Fibroblast of lung (primary cell): Measurements from ENCODE around the gene CAMK1D. TPM values are rescaled to one million over a fixed set of nuclear protein-coding genes. Genes with fewer than 3 reads are reported as not detected.

Experiments
- DNase-seq, 2 donors: peaks; one replicate each; pipeline versions ENCODE4 v3.0.0 to v3.0.0-alpha.2; 2010; ENCODE audit warnings: low read depth in 2 of 2
- H2AFZ ChIP-seq: 2 replicates; pipeline ENCODE4 v1.5.1; 2012; ENCODE audit warnings: low read length, control low read depth, inconsistent platforms
- H3K27ac ChIP-seq: 2 replicates; pipeline ENCODE4 v1.5.1; 2011; ENCODE audit warnings: low read length, control low read depth; ENCODE audit not compliant: insufficient read depth
- H3K27me3 ChIP-seq: 2 replicates; pipeline ENCODE4 v1.5.1; 2011; ENCODE audit warnings: mild to moderate bottlenecking, low read length; ENCODE audit not compliant: control insufficient read depth, insufficient read depth
- H3K36me3 ChIP-seq: 2 replicates; pipeline ENCODE4 v1.5.1; 2011; ENCODE audit warnings: low read length; ENCODE audit not compliant: control insufficient read depth, insufficient read depth
- H3K4me1 ChIP-seq: 2 replicates; pipeline ENCODE4 v1.5.1; 2011; ENCODE audit warnings: low read length; ENCODE audit not compliant: control insufficient read depth, insufficient read depth; ENCODE audit errors: extremely low read depth
- H3K4me2 ChIP-seq: 2 replicates; pipeline ENCODE4 v1.5.1; 2011; ENCODE audit warnings: low read length, control low read depth; ENCODE audit not compliant: insufficient read depth; ENCODE audit errors: extremely low read depth
- H3K4me3 ChIP-seq, 4 experiments: fragments of 200-600 bp in 1 of 4; sonication (generic) in 1 of 4; replicated peaks in 1 of 4; 2 replicates each; pipeline ENCODE4 v1.5.1; 2011 to 2016; ENCODE audit warnings: low read length in 4 of 4, low read depth in 3 of 4, mild to moderate bottlenecking in 3 of 4, control low read depth in 2 of 4, inconsistent platforms in 1 of 4, mixed read lengths in 1 of 4; ENCODE audit not compliant: insufficient read depth in 1 of 4; ENCODE audit errors: control extremely low read depth in 1 of 4
- H3K79me2 ChIP-seq: 2 replicates; pipeline ENCODE4 v1.5.1; 2012; ENCODE audit warnings: mild to moderate bottlenecking, low read length, inconsistent platforms; ENCODE audit not compliant: control insufficient read depth, insufficient read depth
- H3K9ac ChIP-seq: 2 replicates; pipeline ENCODE4 v1.5.1; 2011; ENCODE audit warnings: mild to moderate bottlenecking, low read length, control low read depth; ENCODE audit not compliant: insufficient read depth
- H3K9me3 ChIP-seq: 2 replicates; pipeline ENCODE4 v1.5.1; 2012; ENCODE audit warnings: low read depth, low read length; ENCODE audit not compliant: control insufficient read depth, insufficient read depth
- H4K20me1 ChIP-seq: 2 replicates; pipeline ENCODE4 v1.5.1; 2011; ENCODE audit warnings: low read length; ENCODE audit not compliant: control insufficient read depth, insufficient read depth; ENCODE audit errors: extremely low read depth
- CTCF ChIP-seq, 2 donors: IDR thresholded peaks in 1 of 2; conservative IDR thresholded peaks in 1 of 2; 1 replicate in 1 of 2; 2 replicates in 1 of 2; pipeline ENCODE4 v1.5.1; 2011 to 2012; ENCODE audit warnings: low read length in 2 of 2, control low read depth in 1 of 2, inconsistent platforms in 1 of 2, low read depth in 1 of 2, mild to moderate bottlenecking in 1 of 2
- EZH2 ChIP-seq: IDR thresholded peaks from 2 replicates; pipeline ENCODE4 v1.5.1; 2012; ENCODE audit warnings: low read length, control low read depth, mild to moderate bottlenecking; ENCODE audit errors: missing control alignments
- polyA plus RNA-seq, 2 donors: library from polyadenylated mRNA; depleted of rRNA in 1 of 2; stranded (reverse) in 1 of 2; unstranded in 1 of 2; fragments of >200 nt; gene quantifications; 2 replicates each; pipeline ENCODE4 v1.2.1, GENCODE V29; 2011 to 2012; ENCODE audit warnings: missing spikeins in 1 of 2
- total RNA-seq: library from RNA; depleted of rRNA; stranded (reverse); fragments of >200 nt; gene quantifications from 2 replicates; pipeline ENCODE4 v1.2.1, GENCODE V29; 2014

The CAMK1D gene
- total and polyA plus RNA-seq, 2 donors (not counting 1 experiment from before 2014, with no cell fraction given) = 2.3 TPM

DNA sequence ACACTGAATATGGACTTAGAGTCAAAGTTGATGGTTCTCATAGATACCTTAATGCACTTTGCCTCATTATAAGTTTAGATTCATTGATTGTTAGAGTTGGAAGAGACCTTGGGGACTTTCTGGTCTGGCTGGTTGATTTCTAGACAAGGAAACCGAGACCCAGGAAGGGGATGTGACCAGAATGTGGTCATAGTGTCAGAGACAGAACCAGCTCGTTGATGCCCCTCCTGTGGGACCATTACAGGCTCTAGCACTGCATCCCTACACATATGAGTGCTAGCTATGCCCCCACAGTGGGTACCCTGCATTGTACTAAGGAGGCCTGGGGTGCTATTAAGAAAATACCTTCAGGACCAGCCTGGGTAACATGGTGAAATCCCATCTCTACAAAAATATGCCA lies 306.6 kb downstream of the CAMK1D start:
- Histone ChIP-seq H3K27ac (no peak overlapping the region), H3K27me3 (no peaks in the 10 kb centered on the region), H3K4me2 (no peak overlapping the region), H3K4me1 (no peaks in the 10 kb centered on the region), H3K9me3 (no peaks in the 10 kb centered on the region), H3K9ac (no peak overlapping the region), H2AFZ (no peak overlapping the region), H3K4me3 (no peak overlapping the region), H3K36me3 (no peaks in the 10 kb centered on the region), H4K20me1 (no peaks in the 10 kb centered on the region), H3K79me2 (no peaks in the 10 kb centered on the region)
- TF ChIP-seq EZH2 (no peak), CTCF (conservative IDR thresholded peaks at IDR 0.05 in 1 of 2, IDR thresholded peaks at IDR 0.05 in 1 of 2; ENCODE audit: low read depth in 1 of 2, low read length in 2 of 2) (no peak)
- no peak for DNase-seq

DNA sequence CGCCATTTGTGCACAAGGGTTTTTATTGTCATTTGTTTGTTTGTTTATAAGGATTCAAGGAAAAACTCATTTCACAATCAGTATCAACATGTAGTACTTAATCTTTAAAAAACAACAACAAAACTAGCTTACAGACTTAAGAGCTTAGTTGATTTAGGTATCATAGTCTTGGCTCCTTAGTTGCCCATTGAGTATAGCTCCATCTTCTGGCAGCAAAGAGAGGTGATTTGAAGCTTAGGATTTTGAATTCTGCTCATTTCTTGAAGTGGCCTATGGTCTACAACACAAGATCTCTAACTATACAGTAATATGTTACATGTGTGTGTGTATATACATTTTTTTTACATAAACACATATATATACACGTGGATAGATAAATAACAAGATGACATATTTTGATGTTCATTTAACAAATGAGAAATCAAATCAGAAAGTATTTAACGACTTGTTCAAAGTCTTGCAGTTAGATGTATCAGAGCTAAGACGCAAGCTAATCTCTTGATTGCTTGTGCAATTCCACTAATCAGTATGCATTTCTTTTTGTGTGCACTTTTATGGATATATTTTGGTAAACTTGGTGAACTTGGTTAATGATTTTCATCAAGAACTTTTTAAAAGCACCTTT lies 307.3 kb downstream of the CAMK1D start:
- peak; percentile 52 to 78 for TF ChIP-seq CTCF (conservative IDR thresholded peaks at IDR 0.05 in 1 of 2, IDR thresholded peaks at IDR 0.05 in 1 of 2; ENCODE audit: low read depth in 1 of 2, low read length in 2 of 2)
- TF ChIP-seq EZH2 = no peak
- Histone ChIP-seq H3K27ac (no peak overlapping the region), H3K27me3 (no peaks in the 10 kb centered on the region), H3K36me3 (no peaks in the 10 kb centered on the region), H3K9me3 (no peaks in the 10 kb centered on the region), H2AFZ (no peak overlapping the region), H3K4me2 (no peak overlapping the region), H3K4me3 (no peak overlapping the region), H3K9ac (no peak overlapping the region), H3K79me2 (no peaks in the 10 kb centered on the region), H4K20me1 (no peaks in the 10 kb centered on the region), H3K4me1 (no peaks in the 10 kb centered on the region)
- DNase-seq = peak; percentile 66 to 81

DNA sequence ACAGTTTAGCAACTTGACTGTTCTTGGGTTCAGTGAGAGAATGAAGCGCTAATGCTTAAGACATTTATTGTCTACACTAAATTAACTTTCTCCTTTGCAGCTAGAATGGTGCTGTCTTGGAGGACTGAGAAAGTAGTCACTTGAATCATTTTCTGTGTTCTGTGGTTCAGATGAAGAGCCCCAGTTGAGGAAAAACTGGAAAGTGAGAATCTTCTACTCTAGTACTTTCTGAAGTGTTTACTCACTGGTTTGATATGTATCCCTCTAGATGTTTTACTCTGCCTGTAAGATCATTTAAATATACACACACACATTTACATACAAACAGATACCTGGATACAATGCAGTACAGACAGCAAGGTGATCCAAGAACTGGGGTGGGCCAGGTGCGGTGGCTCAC lies 308.1 kb downstream of the CAMK1D start:
- no peaks in the 10 kb centered on the region for H3K79me2 ChIP-seq
- H3K36me3 ChIP-seq = no peaks in the 10 kb centered on the region
- no peaks in the 10 kb centered on the region for H4K20me1 ChIP-seq
- no peak overlapping the region for H3K4me3 ChIP-seq
- H2AFZ ChIP-seq = no peak overlapping the region
- H3K9me3 ChIP-seq = no peaks in the 10 kb centered on the region
- no peaks in the 10 kb centered on the region for H3K27me3 ChIP-seq
- no peak overlapping the region for H3K9ac ChIP-seq
- DNase-seq = no peak
- no peak overlapping the region for H3K4me2 ChIP-seq
- H3K4me1 ChIP-seq = no peaks in the 10 kb centered on the region
- TF ChIP-seq CTCF (conservative IDR thresholded peaks at IDR 0.05 in 1 of 2, IDR thresholded peaks at IDR 0.05 in 1 of 2; ENCODE audit: low read depth in 1 of 2, low read length in 2 of 2) (no peak), EZH2 (no peak)
- no peak overlapping the region for H3K27ac ChIP-seq
